ENCODE data around the gene C3orf52.
"Not testable (repeated sequence)": the region's sequence is repeated elsewhere in the genome, so short reads cannot be mapped to it uniquely, and the experiment has no call there.

C3orf52 gene

GRCh38 chr3:112086076-112086854, at the start of gene C3orf52:
Gene C3orf52 (plus strand): TSS chr3:112086389. CDS start chr3:112086408, 19 bp downstream.
- Mint-ChIP-seq H3K4me1 (ENCODE audit: low read depth) (peaks cover 14% of the 10 kb centered on the region), H3K27me3 (peaks cover 9% of the 10 kb centered on the region), H3K27ac (peak within 1 kb of the TSS; percentile 59), H3K4me3 (peak within 1 kb of the TSS; percentile 79), H3K9me3 (ENCODE audit: low read depth) (no peaks in the 10 kb centered on the region), H3K36me3 (peaks cover 5% of the 10 kb centered on the region)

- H3K27me3 Mint-ChIP-seq; H3K36me3 Mint-ChIP-seq; H3K9me3 Mint-ChIP-seq (ENCODE audit: low read depth); H3K27ac Mint-ChIP-seq; H3K4me1 Mint-ChIP-seq (ENCODE audit: low read depth); H3K4me3 Mint-ChIP-seq: not testable (repeated sequence)
Observed at GRCh38 chr3:112037194-112037593, 49.0 kb upstream of the C3orf52 start.

GRCh38 chr3:112038863-112039262, 47.3 kb upstream of the C3orf52 start:
- Mint-ChIP-seq H3K4me1 (ENCODE audit: low read depth) (no peaks in the 10 kb centered on the region), H3K27me3 (no peaks in the 10 kb centered on the region), H3K36me3 (no peaks in the 10 kb centered on the region), H3K4me3 (no peak overlapping the region), H3K27ac (no peak overlapping the region), H3K9me3 (ENCODE audit: low read depth) (no peaks in the 10 kb centered on the region)

GRCh38 chr3:112041321-112041720, 44.9 kb upstream of the C3orf52 start:
- Mint-ChIP-seq H3K27me3 (no peaks in the 10 kb centered on the region), H3K4me1 (ENCODE audit: low read depth) (no peaks in the 10 kb centered on the region)

GRCh38 chr3:112042842-112043280, 43.3 kb upstream of the C3orf52 start:
- H3K4me3 Mint-ChIP-seq: no peak overlapping the region
- H3K27ac Mint-ChIP-seq: no peak overlapping the region
- H3K27me3 Mint-ChIP-seq: no peaks in the 10 kb centered on the region
- H3K36me3 Mint-ChIP-seq: no peaks in the 10 kb centered on the region
- no peaks in the 10 kb centered on the region for H3K9me3 Mint-ChIP-seq (ENCODE audit: low read depth)
- no peaks in the 10 kb centered on the region for H3K4me1 Mint-ChIP-seq (ENCODE audit: low read depth)

More at GRCh38 chr3:112041321-112041720, 44.9 kb upstream of the C3orf52 start:
- Mint-ChIP-seq H3K27ac (no peak overlapping the region), H3K9me3 (ENCODE audit: low read depth) (no peaks in the 10 kb centered on the region), H3K4me3 (no peak overlapping the region), H3K36me3 (no peaks in the 10 kb centered on the region)

- H3K27me3 Mint-ChIP-seq: no peaks in the 10 kb centered on the region
- no peak overlapping the region for H3K4me3 Mint-ChIP-seq
- H3K4me1 Mint-ChIP-seq (ENCODE audit: low read depth): no peaks in the 10 kb centered on the region
- no peak overlapping the region for H3K27ac Mint-ChIP-seq
- no peaks in the 10 kb centered on the region for H3K36me3 Mint-ChIP-seq
- no peaks in the 10 kb centered on the region for H3K9me3 Mint-ChIP-seq (ENCODE audit: low read depth)
Observed at GRCh38 chr3:112043621-112044201, 42.5 kb upstream of the C3orf52 start.

GRCh38 chr3:112046599-112046998, 39.6 kb upstream of the C3orf52 start:
- Mint-ChIP-seq H3K27ac (no peak overlapping the region), H3K27me3 (peaks cover 4% of the 10 kb centered on the region), H3K4me1 (ENCODE audit: low read depth) (no peaks in the 10 kb centered on the region), H3K36me3 (no peaks in the 10 kb centered on the region), H3K4me3 (no peak overlapping the region), H3K9me3 (ENCODE audit: low read depth) (no peaks in the 10 kb centered on the region)

GRCh38 chr3:112047264-112047663, 38.9 kb upstream of the C3orf52 start:
- H3K36me3 Mint-ChIP-seq: no peaks in the 10 kb centered on the region
- H3K27ac Mint-ChIP-seq: no peak overlapping the region
- no peak overlapping the region for H3K4me3 Mint-ChIP-seq
- H3K4me1 Mint-ChIP-seq (ENCODE audit: low read depth): no peaks in the 10 kb centered on the region
- H3K27me3 Mint-ChIP-seq: peaks cover 8% of the 10 kb centered on the region
- H3K9me3 Mint-ChIP-seq (ENCODE audit: low read depth): no peaks in the 10 kb centered on the region

- Mint-ChIP-seq H3K9me3 (ENCODE audit: low read depth) (no peaks in the 10 kb centered on the region), H3K4me3 (no peak overlapping the region), H3K27me3 (peaks cover 8% of the 10 kb centered on the region), H3K36me3 (no peaks in the 10 kb centered on the region), H3K27ac (no peak overlapping the region), H3K4me1 (ENCODE audit: low read depth) (no peaks in the 10 kb centered on the region)
Observed at GRCh38 chr3:112048911-112049310, 37.3 kb upstream of the C3orf52 start.

- peaks cover 15% of the 10 kb centered on the region for H3K27me3 Mint-ChIP-seq
- no peaks in the 10 kb centered on the region for H3K36me3 Mint-ChIP-seq
- H3K4me1 Mint-ChIP-seq (ENCODE audit: low read depth): peaks cover 7% of the 10 kb centered on the region
- no peaks in the 10 kb centered on the region for H3K9me3 Mint-ChIP-seq (ENCODE audit: low read depth)
- no peak overlapping the region for H3K4me3 Mint-ChIP-seq
- H3K27ac Mint-ChIP-seq: no peak overlapping the region
Observed at GRCh38 chr3:112053229-112053628, 33.0 kb upstream of the C3orf52 start.

- H3K27ac Mint-ChIP-seq: peak overlapping the region; percentile 23
- no peaks in the 10 kb centered on the region for H3K9me3 Mint-ChIP-seq (ENCODE audit: low read depth)
- H3K4me1 Mint-ChIP-seq (ENCODE audit: low read depth): peaks cover 7% of the 10 kb centered on the region
- peaks cover 3% of the 10 kb centered on the region for H3K36me3 Mint-ChIP-seq
- H3K4me3 Mint-ChIP-seq: no peak overlapping the region
- H3K27me3 Mint-ChIP-seq: peaks cover 12% of the 10 kb centered on the region
Observed at GRCh38 chr3:112056451-112056929, 29.7 kb upstream of the C3orf52 start.

- no peak overlapping the region for H3K27ac Mint-ChIP-seq
Observed at GRCh38 chr3:112059497-112059896, 26.7 kb upstream of the C3orf52 start.

GRCh38 chr3:112061152-112061551, 25.0 kb upstream of the C3orf52 start:
- Mint-ChIP-seq H3K4me1 (ENCODE audit: low read depth) (peaks cover 7% of the 10 kb centered on the region), H3K27me3 (peaks cover 1% of the 10 kb centered on the region), H3K36me3 (peaks cover 3% of the 10 kb centered on the region), H3K9me3 (ENCODE audit: low read depth) (no peaks in the 10 kb centered on the region), H3K4me3 (no peak overlapping the region), H3K27ac (no peak overlapping the region)

More at GRCh38 chr3:112059497-112059896, 26.7 kb upstream of the C3orf52 start:
- no peak overlapping the region for H3K4me3 Mint-ChIP-seq
- peaks cover 5% of the 10 kb centered on the region for H3K27me3 Mint-ChIP-seq
- peaks cover 3% of the 10 kb centered on the region for H3K36me3 Mint-ChIP-seq
- H3K4me1 Mint-ChIP-seq (ENCODE audit: low read depth): peaks cover 7% of the 10 kb centered on the region
- no peaks in the 10 kb centered on the region for H3K9me3 Mint-ChIP-seq (ENCODE audit: low read depth)

GRCh38 chr3:112072387-112073060, 13.7 kb upstream of the C3orf52 start:
- not testable (repeated sequence) for H3K9me3 Mint-ChIP-seq (ENCODE audit: low read depth); H3K27me3 Mint-ChIP-seq; H3K36me3 Mint-ChIP-seq
- Mint-ChIP-seq H3K4me3 (peak overlapping the region; percentile 74), H3K27ac (peak overlapping the region; percentile 59), H3K4me1 (ENCODE audit: low read depth) (peaks cover 38% of the 10 kb centered on the region)

GRCh38 chr3:112074006-112074405, 12.2 kb upstream of the C3orf52 start:
- no peak overlapping the region for H3K27ac Mint-ChIP-seq
- H3K4me1 Mint-ChIP-seq (ENCODE audit: low read depth): peaks cover 38% of the 10 kb centered on the region

More at GRCh38 chr3:112074006-112074405, 12.2 kb upstream of the C3orf52 start:
- no peak overlapping the region for H3K4me3 Mint-ChIP-seq
- H3K9me3 Mint-ChIP-seq (ENCODE audit: low read depth): no peaks in the 10 kb centered on the region
- H3K36me3 Mint-ChIP-seq: no peaks in the 10 kb centered on the region
- H3K27me3 Mint-ChIP-seq: no peaks in the 10 kb centered on the region
